ENCODE data around the gene CCDC12. TPM values are rescaled to one million over a fixed set of nuclear protein-coding genes. Genes with fewer than 3 reads are reported as not detected.

The CCDC12 gene
- polyA plus RNA-seq, 6 donors from 2014 or later: 119 to 157 (median 123) TPM

DNA sequence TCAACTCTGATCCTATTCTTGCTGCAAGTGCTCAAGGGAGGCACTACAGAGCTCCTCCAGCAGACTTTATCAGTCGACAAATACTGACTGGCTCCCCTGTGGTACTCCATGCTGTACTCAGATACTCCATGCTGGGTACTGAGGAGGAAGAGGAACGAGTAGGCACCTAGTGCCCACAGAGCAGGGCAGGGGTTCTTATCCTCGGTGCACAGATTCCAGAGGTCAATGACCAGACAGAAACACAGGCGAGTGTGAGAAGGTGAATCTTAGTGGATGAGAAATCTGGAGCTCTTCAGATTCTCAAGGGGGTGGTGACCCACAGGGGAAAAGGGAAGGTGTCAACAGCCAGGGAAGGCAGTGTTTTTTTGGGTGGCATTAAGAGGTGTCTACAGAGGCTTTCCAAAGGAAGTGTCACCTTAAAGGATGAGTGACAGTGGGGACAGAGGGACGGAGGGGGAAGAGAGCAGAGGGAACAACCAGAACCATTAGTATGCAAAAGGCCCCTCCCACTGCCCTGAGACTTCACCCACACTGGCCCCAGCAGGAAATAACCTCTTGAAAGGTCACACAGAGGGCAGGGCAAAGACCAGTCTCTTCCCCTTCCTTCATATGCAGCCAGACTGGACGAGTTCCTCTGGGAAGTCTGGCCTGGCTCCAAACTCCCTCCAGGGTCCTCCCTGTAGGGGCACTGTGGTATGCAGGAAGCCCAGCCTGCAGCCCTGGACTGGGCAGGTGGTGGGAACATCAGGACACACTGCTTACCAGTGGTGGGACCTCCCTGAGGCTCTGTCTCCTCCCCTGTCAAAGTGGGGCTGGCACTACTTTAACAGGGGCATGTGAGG, 27.5 kb downstream of the CCDC12 start:
- H3K27me3 Mint-ChIP-seq: no peaks in the 10 kb centered on the region
- no peak for DNase-seq
- peak overlapping the region; percentile 77 to 96 (median 89) for H3K27ac Mint-ChIP-seq
- H3K4me1 Mint-ChIP-seq: peaks cover 81 to 95% (median 88%) of the 10 kb centered on the region in 3 donors
- peaks cover 0 to 1% (median 0%) of the 10 kb centered on the region in 7 donors for H3K9me3 Mint-ChIP-seq
- H3K4me3 Mint-ChIP-seq: peak overlapping the region in 7 of 8 donors; percentile 30 to 89 (median 71)
- no peak for ATAC-seq (ENCODE audit: low read depth in 2 of 2)
- H3K36me3 Mint-ChIP-seq: peaks cover 8 to 10% of the 10 kb centered on the region in 2 donors

DNA sequence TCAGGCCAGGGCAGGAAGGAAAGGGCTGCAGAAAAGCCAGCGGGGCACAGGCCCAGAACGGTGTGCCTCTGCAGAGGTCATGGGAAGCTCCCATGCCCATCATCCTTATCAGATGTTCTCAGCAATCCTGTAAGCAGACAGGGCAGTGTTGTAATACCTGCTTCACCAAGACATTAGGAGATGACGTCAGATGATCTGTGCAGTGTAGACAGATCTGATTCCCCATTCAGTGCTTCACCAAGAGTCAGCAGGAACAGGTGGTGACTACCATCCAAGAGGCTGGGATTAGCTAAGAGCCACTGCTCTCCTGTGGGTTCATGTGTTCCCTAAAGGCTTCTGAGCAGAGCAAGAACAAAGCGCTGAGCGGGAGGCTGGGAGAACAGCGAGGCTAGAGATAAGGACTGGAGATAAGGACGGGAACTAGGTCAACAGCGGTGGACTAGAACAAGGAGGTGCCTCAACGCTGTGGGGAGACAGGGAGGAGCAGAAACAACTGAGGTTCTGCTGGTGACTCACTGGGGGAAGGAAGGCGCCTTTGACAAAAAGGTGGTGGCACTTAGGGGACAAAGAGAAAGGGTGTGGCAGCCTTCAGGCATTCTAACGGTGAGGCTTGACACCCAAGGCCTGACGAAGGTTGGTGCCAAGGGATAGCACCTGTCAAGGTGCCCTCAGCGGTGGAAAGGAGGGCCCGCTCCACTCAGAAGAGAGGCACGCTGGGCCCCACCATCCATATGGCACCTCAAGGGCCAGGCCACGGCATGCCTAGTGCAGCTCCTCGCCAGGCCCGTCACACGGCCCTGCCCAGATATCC, 28.4 kb downstream of the CCDC12 start:
- Mint-ChIP-seq H3K27ac (peak overlapping the region; percentile 77 to 95 (median 91)), H3K4me3 (peak overlapping the region in 6 of 8 donors; percentile 44 to 89 (median 63)), H3K4me1 (peaks cover 75 to 92% (median 86%) of the 10 kb centered on the region in 3 donors), H3K9me3 (peaks cover 0 to 1% (median 0%) of the 10 kb centered on the region in 7 donors), H3K36me3 (peaks cover 8 to 10% of the 10 kb centered on the region in 2 donors), H3K27me3 (no peaks in the 10 kb centered on the region)
- ATAC-seq (ENCODE audit: low read depth in 2 of 2): no peak
- no peak for DNase-seq

DNA sequence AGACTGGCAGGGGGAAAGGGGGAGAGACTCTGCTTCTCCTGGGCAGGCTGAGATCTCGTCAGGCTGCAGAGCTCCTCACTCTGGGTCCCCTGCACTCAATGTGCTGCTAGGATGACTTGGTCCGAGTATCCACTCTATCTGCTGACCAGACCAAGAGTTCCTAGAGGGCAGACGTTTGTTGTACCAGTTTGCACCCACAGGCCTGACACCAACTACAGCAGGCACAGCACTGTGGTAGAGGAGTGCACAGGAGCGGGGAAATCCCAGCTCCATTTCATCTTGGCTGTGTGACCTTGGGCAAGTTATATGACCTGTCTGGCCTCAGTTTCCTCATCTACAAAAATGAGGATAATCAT, 29.0 kb downstream of the CCDC12 start:
- peaks cover 8 to 10% of the 10 kb centered on the region in 2 donors for H3K36me3 Mint-ChIP-seq
- ATAC-seq (ENCODE audit: low read depth in 2 of 2): no peak

DNA sequence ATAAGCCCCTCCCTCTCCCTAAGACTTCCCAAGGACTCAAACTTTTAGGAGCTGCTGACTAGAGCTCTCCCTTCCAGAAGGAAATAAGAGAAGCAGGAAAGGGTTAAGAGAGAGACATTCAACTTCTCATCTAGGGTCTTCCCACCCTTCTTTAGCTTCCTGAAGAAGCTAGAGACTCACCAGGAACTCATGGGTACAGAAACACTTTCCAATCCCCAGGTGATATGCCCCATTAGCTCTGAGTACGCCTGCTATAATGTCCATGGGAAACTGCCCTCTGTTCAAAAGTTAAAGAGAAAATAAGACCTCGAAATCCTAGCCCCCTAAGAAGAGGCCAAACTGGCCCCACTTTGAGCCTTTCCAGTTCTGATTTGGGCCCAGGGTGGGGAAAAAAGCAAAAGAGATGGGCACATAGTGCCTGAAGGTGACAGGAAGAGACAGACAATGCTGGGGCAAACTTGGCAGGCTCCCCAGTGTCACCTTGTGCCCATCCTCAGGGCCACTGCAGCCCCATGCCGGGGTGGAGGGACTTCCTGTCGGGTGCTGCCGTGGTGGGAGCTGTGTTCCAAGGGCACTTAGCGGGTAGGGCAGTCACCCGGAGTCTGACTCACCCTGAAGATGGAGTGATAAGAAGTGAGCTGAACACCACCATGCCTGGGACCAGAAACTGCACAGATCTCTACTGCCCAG, 29.5 kb downstream of the CCDC12 start:
- ATAC-seq (ENCODE audit: low read depth in 2 of 2): peak in 1 of 2 donors; percentile 14
- Mint-ChIP-seq H3K4me3 (peak overlapping the region in 4 of 8 donors; percentile 25 to 66 (median 40)), H3K36me3 (peaks cover 8 to 10% of the 10 kb centered on the region in 2 donors), H3K9me3 (peaks cover 0 to 1% (median 0%) of the 10 kb centered on the region in 7 donors), H3K4me1 (peaks cover 74 to 90% (median 86%) of the 10 kb centered on the region in 3 donors), H3K27ac (peak overlapping the region; percentile 72 to 89 (median 78)), H3K27me3 (no peaks in the 10 kb centered on the region)
- DNase-seq: no peak

More for the DNA sequence above, 29.0 kb downstream of the CCDC12 start:
- Mint-ChIP-seq H3K27ac (peak overlapping the region; percentile 24 to 92 (median 78)), H3K27me3 (no peaks in the 10 kb centered on the region), H3K4me1 (peaks cover 74 to 91% (median 86%) of the 10 kb centered on the region in 3 donors), H3K4me3 (peak overlapping the region in 6 of 8 donors; percentile 25 to 66 (median 48)), H3K9me3 (peaks cover 0 to 1% (median 0%) of the 10 kb centered on the region in 7 donors)
- no peak for DNase-seq

DNA sequence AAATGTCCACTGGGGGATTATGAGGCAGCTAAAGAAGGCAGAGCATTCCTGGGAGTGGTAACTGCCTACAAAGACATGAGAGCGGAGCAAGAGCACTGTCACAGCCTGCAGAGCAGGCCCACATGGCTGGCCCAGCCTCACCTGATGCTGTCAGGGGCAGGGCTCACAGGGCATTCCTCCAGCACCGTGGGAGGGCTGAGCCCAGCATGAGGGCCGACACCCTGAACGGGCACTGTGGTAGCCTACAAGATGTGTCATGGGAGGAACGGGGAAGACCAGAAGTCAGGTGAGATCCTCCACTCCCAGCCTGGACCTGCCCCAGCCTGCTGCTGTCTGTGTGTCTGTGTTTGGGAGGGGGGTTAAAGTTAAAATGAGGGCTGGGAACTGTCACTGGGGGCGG, 30.1 kb downstream of the CCDC12 start:
- H3K27ac Mint-ChIP-seq: peak overlapping the region in 4 of 6 donors; percentile 42 to 84 (median 74)
- peaks cover 0 to 1% (median 0%) of the 10 kb centered on the region in 7 donors for H3K9me3 Mint-ChIP-seq
- peaks cover 72 to 88% (median 86%) of the 10 kb centered on the region in 3 donors for H3K4me1 Mint-ChIP-seq
- H3K36me3 Mint-ChIP-seq: peaks cover 8 to 10% of the 10 kb centered on the region in 2 donors
- H3K27me3 Mint-ChIP-seq: no peaks in the 10 kb centered on the region
- peak overlapping the region in 2 of 8 donors; percentile 32 to 54 for H3K4me3 Mint-ChIP-seq
- DNase-seq (no peak), ATAC-seq (ENCODE audit: low read depth in 2 of 2) (no peak)

- no peaks in the 10 kb centered on the region for H3K27me3 Mint-ChIP-seq
- H3K36me3 Mint-ChIP-seq: peaks cover 14 to 21% of the 10 kb centered on the region in 2 donors
- H3K9me3 Mint-ChIP-seq: no peaks in the 10 kb centered on the region
- ATAC-seq (ENCODE audit: low read depth in 2 of 2): no peak
- peak overlapping the region in 4 of 6 donors; percentile 20 to 77 (median 42) for H3K27ac Mint-ChIP-seq
- DNase-seq: no peak
- peaks cover 76 to 94% (median 84%) of the 10 kb centered on the region in 3 donors for H3K4me1 Mint-ChIP-seq
- H3K4me3 Mint-ChIP-seq: peak overlapping the region in 1 of 8 donors; percentile 54
These were observed 32.4 kb downstream of the CCDC12 start for GRCh38 chr3:46944191-46944590.

- Mint-ChIP-seq H3K9me3 (no peaks in the 10 kb centered on the region), H3K4me1 (peaks cover 77 to 94% (median 84%) of the 10 kb centered on the region in 3 donors)
- no peak for ATAC-seq (ENCODE audit: low read depth in 2 of 2)
These were observed 33.0 kb downstream of the CCDC12 start for GRCh38 chr3:46943237-46944187.

GRCh38 chr3:46942481-46943236, 33.9 kb downstream of the CCDC12 start:
- Mint-ChIP-seq H3K27me3 (no peaks in the 10 kb centered on the region), H3K9me3 (no peaks in the 10 kb centered on the region), H3K4me1 (peaks cover 75 to 94% (median 84%) of the 10 kb centered on the region in 3 donors), H3K36me3 (peaks cover 19 to 29% of the 10 kb centered on the region in 2 donors), H3K27ac (peak overlapping the region; percentile 66 to 93 (median 76)), H3K4me3 (peak overlapping the region in 1 of 8 donors; percentile 53)
- ATAC-seq (ENCODE audit: low read depth in 2 of 2): no peak
- no peak for DNase-seq

More at GRCh38 chr3:46943237-46944187, 33.0 kb downstream of the CCDC12 start:
- peaks cover 19 to 28% of the 10 kb centered on the region in 2 donors for H3K36me3 Mint-ChIP-seq
- peak overlapping the region in 1 of 8 donors; percentile 60 for H3K4me3 Mint-ChIP-seq
- no peak for DNase-seq
- H3K27me3 Mint-ChIP-seq: no peaks in the 10 kb centered on the region
- peak overlapping the region in 5 of 6 donors; percentile 24 to 88 (median 64) for H3K27ac Mint-ChIP-seq

- peak overlapping the region in 5 of 6 donors; percentile 66 to 93 (median 71) for H3K27ac Mint-ChIP-seq
- H3K36me3 Mint-ChIP-seq: peaks cover 19 to 27% of the 10 kb centered on the region in 2 donors
- no peak for ATAC-seq (ENCODE audit: low read depth in 2 of 2)
- no peak for DNase-seq
- no peaks in the 10 kb centered on the region for H3K27me3 Mint-ChIP-seq
- H3K4me1 Mint-ChIP-seq: peaks cover 72 to 91% (median 80%) of the 10 kb centered on the region in 3 donors
- no peaks in the 10 kb centered on the region for H3K9me3 Mint-ChIP-seq
- H3K4me3 Mint-ChIP-seq: no peak overlapping the region
These were observed 34.5 kb downstream of the CCDC12 start for GRCh38 chr3:46942076-46942475.

DNA sequence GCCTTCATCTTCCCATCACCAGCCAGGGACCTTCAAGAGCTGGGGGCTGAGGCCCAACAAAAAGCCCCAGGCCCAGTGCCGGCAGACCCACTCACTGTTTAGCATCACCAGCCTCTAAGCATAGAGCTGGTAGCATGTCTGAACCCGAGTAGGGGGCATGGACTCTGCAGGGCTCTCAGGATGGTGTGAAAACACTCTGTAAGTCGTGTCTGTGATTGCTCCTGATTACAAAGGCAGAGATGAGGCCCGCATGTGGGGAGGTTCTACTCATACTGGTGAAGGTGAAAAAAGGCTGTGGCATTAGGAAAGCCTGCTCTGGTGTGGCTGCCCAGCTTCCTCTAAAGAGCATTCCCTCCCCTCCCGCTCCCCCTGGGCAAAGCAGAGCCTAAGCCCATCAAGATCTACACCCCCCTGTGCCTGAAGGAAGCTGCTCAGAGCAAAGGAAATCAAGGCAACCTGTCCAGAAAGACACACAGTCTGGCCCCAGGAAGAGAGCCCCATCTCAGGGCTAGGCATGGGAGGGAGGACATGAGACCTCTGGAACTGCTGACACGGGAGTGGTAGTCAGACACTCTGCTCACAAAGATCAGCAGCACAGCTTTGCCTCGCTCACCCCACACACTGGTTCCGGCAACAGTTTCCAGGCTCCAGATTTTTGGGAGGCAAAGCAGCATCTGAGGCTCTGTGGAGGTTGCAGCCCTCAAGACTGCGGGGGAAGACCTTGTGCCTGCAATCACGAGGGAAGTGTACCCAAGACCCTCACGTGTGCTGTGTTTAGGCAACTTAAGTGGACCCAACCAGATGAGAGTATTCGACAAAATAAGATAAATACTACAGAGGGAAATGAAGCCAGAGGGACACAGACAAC, 36.7 kb downstream of the CCDC12 start:
- Mint-ChIP-seq H3K36me3 (peaks cover 11 to 25% of the 10 kb centered on the region in 2 donors), H3K27ac (peak overlapping the region; percentile 92 to 96 (median 95)), H3K9me3 (no peaks in the 10 kb centered on the region), H3K27me3 (no peaks in the 10 kb centered on the region), H3K4me1 (peaks cover 56 to 79% (median 73%) of the 10 kb centered on the region in 3 donors), H3K4me3 (peak overlapping the region in 2 of 8 donors; percentile 51 to 81)
- ATAC-seq (ENCODE audit: low read depth in 2 of 2): no peak
- DNase-seq: no peak

Data from naive B cell (primary cell).